ENCODE measurements around the gene DOCK11. TPM values are rescaled to one million over a fixed set of nuclear protein-coding genes. Genes with fewer than 3 reads are reported as not detected.

The DOCK11 gene
- total and polyA plus RNA-seq, 2 donors (not counting 3 experiments of a cell fraction or from before 2014, with no cell fraction given): 0.37 to 0.86 TPM

- intact Hi-C loops (cut with micrococcal nuclease): no loop called here
- Histone ChIP-seq H3K4me1 (ENCODE audit: control insufficient read depth, extremely low read depth, insufficient read depth, low read length) (no peaks in the 10 kb centered on the region), H3K27me3 (ENCODE audit: control insufficient read depth in 2 of 2, insufficient read depth in 2 of 2, low read length in 2 of 2) (no peaks in the 10 kb centered on the region), H3K4me3 (replicated peaks in 1 of 3; ENCODE audit: insufficient read depth in 1 of 3, low read depth in 1 of 3, low read length in 3 of 3) (no peak overlapping the region), H4K20me1 (replicated peaks; ENCODE audit: control insufficient read depth, extremely low read depth, insufficient read depth, low read length) (no peaks in the 10 kb centered on the region), H2AFZ (ENCODE audit: low read depth, low read length) (no peak overlapping the region), H3K9ac (replicated peaks; ENCODE audit: extremely low read depth, insufficient read depth, low read length) (no peak overlapping the region), H3K79me2 (ENCODE audit: control insufficient read depth, insufficient read depth, low read length) (no peaks in the 10 kb centered on the region), H3K36me3 (ENCODE audit: control insufficient read depth in 2 of 2, extremely low read depth in 1 of 2, insufficient read depth in 2 of 2, low read length in 2 of 2) (no peaks in the 10 kb centered on the region), H3K27ac (ENCODE audit: insufficient read depth, low read depth, low read length) (no peak overlapping the region), H3K4me2 (ENCODE audit: insufficient read depth, low read length) (no peak overlapping the region), H3K9me3 (replicated peaks; ENCODE audit: control insufficient read depth, insufficient read depth, low read length) (no peaks in the 10 kb centered on the region), H3K9me1 (replicated peaks; ENCODE audit: control insufficient read depth, extremely low read depth, insufficient read depth, low read length) (no peaks in the 10 kb centered on the region)
- ChIA-PET CTCF (interaction anchor here (1.4 kb wide), 1 partner anchor 110 kb away, joined by 4 read pairs; no protein-coding TSS in a partner anchor), POLR2A (no interaction called here)
- FAIRE-seq (peak; percentile 15), DNase-seq (ENCODE audit: low read depth, low spot score) (no peak)
- dilution Hi-C loops (cut with MboI; ENCODE audit: extremely low pct_ligation_motif_present, low sequenced_read_pairs): no loop called here
- TF ChIP-seq EZH2 (IDR thresholded peaks at IDR 0.05; ENCODE audit: borderline replicate concordance, low read depth, low read length, severe bottlenecking): no peak
- TF ChIP-seq MYC (IDR thresholded peaks at IDR 0.05; ENCODE audit: low read depth, low read length): no peak
- TF ChIP-seq FOS (IDR thresholded peaks at IDR 0.05; ENCODE audit: borderline replicate concordance, insufficient read depth, low read length): no peak
- no peak for TF ChIP-seq CTCF (IDR thresholded peaks at IDR 0.05; ENCODE audit: extremely low read depth in 1 of 2, insufficient read depth in 1 of 2, low read depth in 1 of 2, low read length in 2 of 2)
- no peak for TF ChIP-seq POLR2AphosphoS5 (IDR thresholded peaks at IDR 0.05; ENCODE audit: insufficient read depth, low read depth, low read length)
- no peak for TF ChIP-seq JUN (IDR thresholded peaks at IDR 0.05; ENCODE audit: borderline replicate concordance, insufficient read depth, insufficient read length, low read depth)
- no peak for TF ChIP-seq GATA2 (IDR thresholded peaks at IDR 0.05; ENCODE audit: insufficient read depth, insufficient read length, low read depth, low read length)
- no peak for TF ChIP-seq MAX (IDR thresholded peaks at IDR 0.05; ENCODE audit: insufficient read depth, insufficient read length)
- no TSS peak for BruUV-seq (replicated peaks)
Observed at GRCh38 chrX:118685393-118685792, 189.8 kb downstream of the DOCK11 start.
